ENCODE data around the gene ZNF557.
"Not testable (repeated sequence)": the region's sequence is repeated elsewhere in the genome, so short reads cannot be mapped to it uniquely, and the experiment has no call there.

Gene ZNF557

GRCh38 chr19:7067122-7067521 is 2.4 kb upstream of the ZNF557 start:
- peaks cover 13% of the 10 kb centered on the region for H3K79me1 ChIP-seq (replicated peaks; ENCODE audit: low read length, poor library complexity, severe bottlenecking)
- not testable (repeated sequence) for H4K8ac ChIP-seq (ENCODE audit: low read length); H2BK12ac ChIP-seq (ENCODE audit: low read length in 2 of 2); H3K14ac ChIP-seq (ENCODE audit: low read length in 2 of 2); H3K18ac ChIP-seq (ENCODE audit: low read depth in 1 of 2, low read length in 2 of 2); H2BK15ac ChIP-seq (ENCODE audit: low read depth, poor library complexity, severe bottlenecking); H3K4ac ChIP-seq (ENCODE audit: low read depth in 1 of 2, low read length in 2 of 2); H3K27me3 ChIP-seq (ENCODE audit: control insufficient read depth in 1 of 2, insufficient read depth in 1 of 2, low read length in 2 of 2); H2AK5ac ChIP-seq (ENCODE audit: low read length, severe bottlenecking); H3K4me3 ChIP-seq (ENCODE audit: insufficient read depth in 1 of 2, low read depth in 1 of 2, low read length in 2 of 2); H3K9ac ChIP-seq (ENCODE audit: low read length); H3K27ac ChIP-seq (ENCODE audit: low read length, poor library complexity, severe bottlenecking); H3K4me2 ChIP-seq (ENCODE audit: low read length, poor library complexity, severe bottlenecking); H3K4me1 ChIP-seq (ENCODE audit: control insufficient read depth, insufficient read depth, low read depth, low read length); H3K23ac ChIP-seq (ENCODE audit: low read length in 2 of 2); H2BK5ac ChIP-seq (ENCODE audit: low read depth, low read length, poor library complexity, severe bottlenecking); H3K9me3 ChIP-seq (ENCODE audit: control insufficient read depth, low read length); H4K91ac ChIP-seq (ENCODE audit: low read length); H2BK120ac ChIP-seq (ENCODE audit: low read depth, low read length); H2AFZ ChIP-seq (ENCODE audit: low read depth, low read length)
- peaks cover 8 to 14% of the 10 kb centered on the region in 2 experiments for H3K36me3 ChIP-seq (ENCODE audit: control insufficient read depth in 1 of 2, insufficient read depth in 2 of 2, low read depth in 1 of 2, low read length in 2 of 2)
- WGBS: 55% methylated on average over 10 of the region's 13 CpGs
- peak; percentile 24 for DNase-seq

GRCh38 chr19:7067716-7068115 is 1.8 kb upstream of the ZNF557 start:
- Histone ChIP-seq H3K9me3 (ENCODE audit: control insufficient read depth, low read length) (peaks cover 14% of the 10 kb centered on the region), H2BK5ac (ENCODE audit: low read depth, low read length, poor library complexity, severe bottlenecking) (no peak overlapping the region), H2AFZ (ENCODE audit: low read depth, low read length) (no peak overlapping the region), H3K4me3 (ENCODE audit: insufficient read depth in 1 of 2, low read depth in 1 of 2, low read length in 2 of 2) (no peak overlapping the region), H2BK120ac (ENCODE audit: low read depth, low read length) (no peak overlapping the region), H3K27me3 (ENCODE audit: control insufficient read depth in 1 of 2, insufficient read depth in 1 of 2, low read length in 2 of 2) (no peaks in the 10 kb centered on the region), H3K14ac (ENCODE audit: low read length in 2 of 2) (no peak overlapping the region), H3K36me3 (ENCODE audit: control insufficient read depth in 1 of 2, insufficient read depth in 2 of 2, low read depth in 1 of 2, low read length in 2 of 2) (peaks cover 14 to 20% of the 10 kb centered on the region in 2 experiments), H2BK12ac (ENCODE audit: low read length in 2 of 2) (no peak overlapping the region), H3K4me1 (ENCODE audit: control insufficient read depth, insufficient read depth, low read depth, low read length) (peaks cover 2% of the 10 kb centered on the region), H3K18ac (ENCODE audit: low read depth in 1 of 2, low read length in 2 of 2) (no peak overlapping the region), H3K23ac (ENCODE audit: low read length in 2 of 2) (no peak overlapping the region), H3K27ac (ENCODE audit: low read length, poor library complexity, severe bottlenecking) (no peak overlapping the region), H3K4me2 (ENCODE audit: low read length, poor library complexity, severe bottlenecking) (no peak overlapping the region), H3K9ac (ENCODE audit: low read length) (no peak overlapping the region), H2BK15ac (ENCODE audit: low read depth, poor library complexity, severe bottlenecking) (no peak overlapping the region), H3K79me1 (replicated peaks; ENCODE audit: low read length, poor library complexity, severe bottlenecking) (peaks cover 19% of the 10 kb centered on the region), H3K4ac (ENCODE audit: low read depth in 1 of 2, low read length in 2 of 2) (no peak overlapping the region), H4K91ac (ENCODE audit: low read length) (no peak overlapping the region), H2AK5ac (ENCODE audit: low read length, severe bottlenecking) (no peak overlapping the region), H4K8ac (ENCODE audit: low read length) (no peak overlapping the region)
- WGBS: 47% methylated on average over 1 of the region's 2 CpGs
- no peak for DNase-seq

GRCh38 chr19:7068599-7068998 is 904 bp upstream of the ZNF557 start:
- Histone ChIP-seq H4K8ac (ENCODE audit: low read length) (no peak overlapping the region), H2AK5ac (ENCODE audit: low read length, severe bottlenecking) (no peak overlapping the region), H3K27me3 (ENCODE audit: control insufficient read depth in 1 of 2, insufficient read depth in 1 of 2, low read length in 2 of 2) (no peaks in the 10 kb centered on the region), H3K9me3 (ENCODE audit: control insufficient read depth, low read length) (peaks cover 22% of the 10 kb centered on the region), H3K18ac (ENCODE audit: low read depth in 1 of 2, low read length in 2 of 2) (no peak overlapping the region), H2BK15ac (ENCODE audit: low read depth, poor library complexity, severe bottlenecking) (no peak overlapping the region), H3K79me1 (replicated peaks; ENCODE audit: low read length, poor library complexity, severe bottlenecking) (peaks cover 23% of the 10 kb centered on the region), H3K9ac (ENCODE audit: low read length) (no peak overlapping the region), H2AFZ (ENCODE audit: low read depth, low read length) (no peak overlapping the region), H3K27ac (ENCODE audit: low read length, poor library complexity, severe bottlenecking) (no peak overlapping the region), H3K4me1 (ENCODE audit: control insufficient read depth, insufficient read depth, low read depth, low read length) (peaks cover 2% of the 10 kb centered on the region), H4K91ac (ENCODE audit: low read length) (no peak overlapping the region), H3K4me3 (ENCODE audit: insufficient read depth in 1 of 2, low read depth in 1 of 2, low read length in 2 of 2) (peak overlapping the region in 1 of 2 experiments; percentile 62), H3K14ac (ENCODE audit: low read length in 2 of 2) (no peak overlapping the region), H3K23ac (ENCODE audit: low read length in 2 of 2) (no peak overlapping the region), H3K4me2 (ENCODE audit: low read length, poor library complexity, severe bottlenecking) (no peak overlapping the region), H2BK12ac (ENCODE audit: low read length in 2 of 2) (no peak overlapping the region), H2BK5ac (ENCODE audit: low read depth, low read length, poor library complexity, severe bottlenecking) (no peak overlapping the region), H3K4ac (ENCODE audit: low read depth in 1 of 2, low read length in 2 of 2) (no peak overlapping the region), H2BK120ac (ENCODE audit: low read depth, low read length) (no peak overlapping the region), H3K36me3 (ENCODE audit: control insufficient read depth in 1 of 2, insufficient read depth in 2 of 2, low read depth in 1 of 2, low read length in 2 of 2) (peaks cover 22 to 28% of the 10 kb centered on the region in 2 experiments)
- WGBS: 67% methylated on average over 3 of the region's 6 CpGs
- no peak for DNase-seq

- DNase-seq: no peak
- H2AFZ ChIP-seq (ENCODE audit: low read depth, low read length): peak overlapping the region; percentile 62
- 0% methylated on average over 9 of the region's 12 CpGs for WGBS
- no peak overlapping the region for H2BK120ac ChIP-seq (ENCODE audit: low read depth, low read length)
- H3K18ac ChIP-seq (ENCODE audit: low read depth in 1 of 2, low read length in 2 of 2): peak overlapping the region; percentile 79 to 93
- H3K4ac ChIP-seq (ENCODE audit: low read depth in 1 of 2, low read length in 2 of 2): peak overlapping the region; percentile 64 to 83
- H3K9me3 ChIP-seq (ENCODE audit: control insufficient read depth, low read length): peaks cover 29% of the 10 kb centered on the region
- peak overlapping the region in 1 of 2 experiments; percentile 47 for H3K14ac ChIP-seq (ENCODE audit: low read length in 2 of 2)
- H3K36me3 ChIP-seq (ENCODE audit: control insufficient read depth in 1 of 2, insufficient read depth in 2 of 2, low read depth in 1 of 2, low read length in 2 of 2): peaks cover 34 to 37% of the 10 kb centered on the region in 2 experiments
- H2AK5ac ChIP-seq (ENCODE audit: low read length, severe bottlenecking): no peak overlapping the region
- peak overlapping the region; percentile 85 for H3K27ac ChIP-seq (ENCODE audit: low read length, poor library complexity, severe bottlenecking)
- no peaks in the 10 kb centered on the region for H3K27me3 ChIP-seq (ENCODE audit: control insufficient read depth in 1 of 2, insufficient read depth in 1 of 2, low read length in 2 of 2)
- peak overlapping the region; percentile 96 for H4K8ac ChIP-seq (ENCODE audit: low read length)
- H3K23ac ChIP-seq (ENCODE audit: low read length in 2 of 2): no peak overlapping the region
- H2BK5ac ChIP-seq (ENCODE audit: low read depth, low read length, poor library complexity, severe bottlenecking): no peak overlapping the region
- peaks cover 2% of the 10 kb centered on the region for H3K4me1 ChIP-seq (ENCODE audit: control insufficient read depth, insufficient read depth, low read depth, low read length)
- H3K79me1 ChIP-seq (replicated peaks; ENCODE audit: low read length, poor library complexity, severe bottlenecking): peaks cover 28% of the 10 kb centered on the region
- H2BK15ac ChIP-seq (ENCODE audit: low read depth, poor library complexity, severe bottlenecking): peak overlapping the region; percentile 48
- peak overlapping the region; percentile 94 for H3K9ac ChIP-seq (ENCODE audit: low read length)
- H3K4me2 ChIP-seq (ENCODE audit: low read length, poor library complexity, severe bottlenecking): peak overlapping the region; percentile 73
- H3K4me3 ChIP-seq (ENCODE audit: insufficient read depth in 1 of 2, low read depth in 1 of 2, low read length in 2 of 2): peak overlapping the region; percentile 90 to 95
- H2BK12ac ChIP-seq (ENCODE audit: low read length in 2 of 2): no peak overlapping the region
- H4K91ac ChIP-seq (ENCODE audit: low read length): peak overlapping the region; percentile 56
Observed at GRCh38 chr19:7069904-7070226, 362 bp downstream of the ZNF557 start.

All from mesenchymal stem cell (in vitro differentiated cells and primary cell).